Adrenal gland (tissue), 12 donors: ENCODE measurements around the gene DACT2. TPM values are rescaled to one million over a fixed set of nuclear protein-coding genes. Genes with fewer than 3 reads are reported as not detected.

Source experiments
- DNase-seq, 7 donors: peaks; one replicate each; pipeline ENCODE4 v3.0.0-alpha.2; 2019 to 2020
- H3K27ac ChIP-seq, 5 donors: fragments of 200-600 bp; sonication (generic) in 4 of 5; 1 replicate in 3 of 5; 2 replicates in 2 of 5; pipeline versions ENCODE4 v1.5.1 to v1.8.0; 2016 to 2020; ENCODE audit warnings: mild to moderate bottlenecking in 1 of 5
- H3K27me3 ChIP-seq: fragments of 200-600 bp; 2 replicates; pipeline ENCODE4 v1.8.0; 2021
- H3K36me3 ChIP-seq, 2 donors: fragments of 200-600 bp; replicated peaks in 1 of 2; 1 replicate in 1 of 2; 2 replicates in 1 of 2; pipeline versions ENCODE4 v1.5.1 to v1.8.0; 2018 to 2022
- H3K4me1 ChIP-seq, 2 donors: fragments of 200-600 bp; replicated peaks in 1 of 2; 1 replicate in 1 of 2; 2 replicates in 1 of 2; pipeline versions ENCODE4 v1.5.1 to v1.8.0; 2018 to 2021
- H3K4me3 ChIP-seq, 4 donors: fragments of 200-600 bp; sonication (generic) in 3 of 4; one replicate each; pipeline ENCODE4 v1.5.1; 2016 to 2018
- H3K9me3 ChIP-seq, 3 donors: fragments of 200-600 bp; sonication (generic) in 1 of 3; replicated peaks in 1 of 3; 1 replicate in 2 of 3; 2 replicates in 1 of 3; pipeline versions ENCODE4 v1.5.1 to v1.8.0; 2016 to 2021
- CTCF ChIP-seq, 6 experiments: fragments of 450-650 bp in 4 of 6; fragments of 200-600 bp in 2 of 6; sonication (generic) in 1 of 6; IDR thresholded peaks; 1 replicate in 5 of 6; 2 replicates in 1 of 6; pipeline versions ENCODE4 v1.5.1 to v1.8.0; 2016 to 2021; ENCODE audit warnings: antibody characterized with exemption in 6 of 6, mild to moderate bottlenecking in 2 of 6, moderate library complexity in 1 of 6
- POLR2A ChIP-seq, 2 donors: fragments of 450-650 bp; IDR thresholded peaks; one replicate each; pipeline ENCODE4 v1.6.1; 2017; ENCODE audit warnings: antibody characterized with exemption in 2 of 2, mild to moderate bottlenecking in 2 of 2, moderate library complexity in 1 of 2
- WGBS, 4 donors: extraction: QIAGEN DNeasy Blood & Tissue Kit in 2 of 4; methylation state at CpG; one replicate each; pipeline versions ENCODE4 v1.1.5 to v1.1.7; 2013 to 2017; 5-methylcytosine and 5-hydroxymethylcytosine counted together
- intact Hi-C, 2 donors: fragments of 100-400 bp; cut with DNase I; formaldehyde crosslinking; loops; one replicate each; pipeline versions ENCODE4 v1.14.1 to v1.15.0; 2022 to 2023
- polyA plus RNA-seq, 3 donors: library from polyadenylated mRNA; stranded (reverse); fragments of 200-250 nt in 2 of 3; fragments of 350-450 nt in 1 of 3; fragmentation: Illumina TruSeq in 1 of 3; extraction: RNeasy Lipid Tissue Mini Kit (QIAGEN cat#74804) in 1 of 3; gene quantifications; one replicate each; pipeline ENCODE4 v1.2.3, GENCODE V29; 2013 to 2014
- total RNA-seq, 9 donors: library from RNA; depleted of rRNA in 4 of 9; stranded (reverse); fragments of >200 nt in 4 of 9; fragments of 120-200 nt in 1 of 9; fragmentation: NEBNext Ultra II Directional in 1 of 9; extraction: Animal tissue kit (Norgen Biotek cat#: 25700) in 1 of 9; gene quantifications; one replicate each; pipeline versions ENCODE4 v1.1.0 to v1.2.4, GENCODE V29; 2013 to 2023
- donor health status: healthy with polysubstance abuse.
- donor health status: Bipolar disorder and iron deficiency.
- donor health status: DM: yes; HTN: yes; CAD: no.
- donor health status: DM: no; HTN: no; CAD: no.
- donor health status: DM: no; HTN: no; CAD: no.
- donor health status: DM: yes; HTN: yes; CAD: no.

Gene DACT2
- total and polyA plus RNA-seq, 12 donors, result 0.05 to 11.2 (median 2.8) TPM

DNA sequence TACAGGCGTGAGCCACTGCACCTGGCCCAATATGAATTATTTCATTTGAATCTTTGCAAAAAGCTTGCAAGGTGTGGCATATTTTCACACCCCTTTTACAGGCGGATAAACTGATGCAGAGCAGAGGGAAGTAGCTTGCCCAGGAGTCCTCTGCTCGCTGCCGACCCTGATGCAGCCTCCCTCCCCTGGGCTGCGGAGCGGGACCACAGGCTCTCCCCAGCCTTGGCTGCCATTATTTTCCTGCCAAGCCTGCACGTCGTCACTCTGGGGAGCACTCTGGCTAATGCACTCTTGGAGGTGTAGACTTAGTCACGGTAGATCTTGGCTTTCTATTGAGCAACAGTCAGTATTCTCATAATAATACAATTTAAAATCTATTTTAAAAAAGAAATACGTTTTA is 34.8 kb upstream of the DACT2 start:
- Histone ChIP-seq H3K9me3 (no peaks in the 10 kb centered on the region), H3K27ac (no peak overlapping the region), H3K27me3 (no peaks in the 10 kb centered on the region), H3K36me3 (no peaks in the 10 kb centered on the region), H3K4me3 (no peak overlapping the region), H3K4me1 (no peaks in the 10 kb centered on the region)
- 62 to 81% (median 73%) methylated on average over 10 of the region's 10 CpGs for WGBS, 4 donors
- intact Hi-C loops, result no loop called here
- no peak for DNase-seq
- TF ChIP-seq CTCF (IDR thresholded peaks at IDR 0.05), result no peak
- no peak for TF ChIP-seq POLR2A (IDR thresholded peaks at IDR 0.05)

DNA sequence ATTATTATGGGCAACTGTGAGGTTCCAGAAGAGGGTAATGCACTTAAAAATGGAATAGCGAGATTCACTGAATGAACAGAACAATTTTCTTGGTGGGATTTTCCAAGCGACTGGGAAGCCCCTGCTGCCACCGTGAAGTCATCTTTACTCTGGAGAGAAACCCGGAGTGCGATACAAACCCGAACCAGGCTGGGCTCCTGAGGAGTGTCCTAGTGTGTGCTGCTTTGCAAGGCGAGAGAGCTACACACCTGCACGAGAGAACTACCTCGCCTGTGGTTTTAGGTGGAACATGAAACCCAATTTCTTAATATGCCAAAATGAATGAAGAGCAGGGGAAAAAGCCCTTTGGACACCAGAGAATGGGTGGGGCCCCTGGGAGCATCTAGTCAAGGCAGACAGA is 33.5 kb upstream of the DACT2 start:
- Histone ChIP-seq H3K4me1 (no peaks in the 10 kb centered on the region), H3K27me3 (no peaks in the 10 kb centered on the region), H3K27ac (no peak overlapping the region), H3K36me3 (no peaks in the 10 kb centered on the region), H3K4me3 (no peak overlapping the region), H3K9me3 (no peaks in the 10 kb centered on the region)
- no peak for DNase-seq
- 80 to 92% (median 86%) methylated on average over 9 of the region's 9 CpGs for WGBS, 4 donors
- TF ChIP-seq POLR2A (IDR thresholded peaks at IDR 0.05) (no peak), CTCF (IDR thresholded peaks at IDR 0.05) (no peak)
- intact Hi-C loops, result no loop called here

DNA sequence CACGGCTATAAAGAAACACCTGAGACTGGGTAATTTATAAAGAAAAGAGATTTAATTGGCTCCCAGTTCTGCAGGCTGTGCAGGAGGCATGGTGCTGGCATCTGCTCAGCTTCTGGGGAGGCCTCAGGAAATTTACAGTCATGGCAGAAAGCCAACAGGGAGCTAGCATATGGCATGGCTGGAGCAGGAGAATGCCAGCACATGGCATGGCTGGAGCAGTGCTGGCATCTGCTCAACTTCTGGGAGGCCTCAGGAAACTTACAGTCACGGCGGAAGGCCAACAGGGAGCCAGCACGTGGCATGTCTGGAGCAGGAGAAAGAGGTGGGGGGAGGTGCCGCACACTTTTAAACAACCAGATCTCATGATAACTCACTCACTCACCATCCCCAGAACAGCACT is 32.5 kb upstream of the DACT2 start:
- no peak for TF ChIP-seq CTCF (IDR thresholded peaks at IDR 0.05)
- no peak for TF ChIP-seq POLR2A (IDR thresholded peaks at IDR 0.05)
- no peaks in the 10 kb centered on the region for H3K27me3 ChIP-seq
- H3K27ac ChIP-seq, result peak overlapping the region in 1 of 5 donors; percentile 45
- H3K4me3 ChIP-seq, result no peak overlapping the region
- DNase-seq, result peak in 3 of 7 donors; percentile 26 to 58 (median 33)
- no peaks in the 10 kb centered on the region for H3K36me3 ChIP-seq
- 23 to 61% (median 57%) methylated on average over 5 of the region's 5 CpGs for WGBS, 4 donors
- H3K9me3 ChIP-seq, result no peaks in the 10 kb centered on the region
- H3K4me1 ChIP-seq, result no peaks in the 10 kb centered on the region
- intact Hi-C loops, result no loop called here

- intact Hi-C loops, result no loop called here
- H3K9me3 ChIP-seq, result no peaks in the 10 kb centered on the region
- H3K36me3 ChIP-seq, result no peaks in the 10 kb centered on the region
- no peaks in the 10 kb centered on the region for H3K4me1 ChIP-seq
- no peak overlapping the region for H3K27ac ChIP-seq
- DNase-seq, result no peak
- WGBS, 4 donors, result 59 to 77% (median 72%) methylated on average over 4 of the region's 4 CpGs
- no peaks in the 10 kb centered on the region for H3K27me3 ChIP-seq
- no peak overlapping the region for H3K4me3 ChIP-seq
- TF ChIP-seq CTCF (IDR thresholded peaks at IDR 0.05), result no peak
- no peak for TF ChIP-seq POLR2A (IDR thresholded peaks at IDR 0.05)
These were observed 30.2 kb upstream of the DACT2 start for GRCh38 chr6:168349718-168350210.
